Astrocyte of the spinal cord (primary cell): Measurements from ENCODE around the gene CCNJ.

Experiments used
- DNase-seq: peaks from one replicate; pipeline ENCODE4 v3.0.0; 2011; ENCODE audit warnings: low read depth, low spot score
- H3K4me3 ChIP-seq: 2 replicates; pipeline ENCODE4 v1.5.1; 2011; ENCODE audit warnings: low read depth, mild to moderate bottlenecking, low read length, moderate library complexity
- in situ Hi-C: cut with HindIII; loops from 2 replicates; pipeline ENCODE4 v1.10.0; 2017; ENCODE audit warnings: low sequenced_read_pairs
- TF ChIP-seq, protein P1 (sequence below): IDR thresholded peaks from 2 replicates; pipeline ENCODE4 v1.5.1; 2012; ENCODE audit warnings: low read depth, mild to moderate bottlenecking, low read length, inconsistent platforms

Gene CCNJ

DNA sequence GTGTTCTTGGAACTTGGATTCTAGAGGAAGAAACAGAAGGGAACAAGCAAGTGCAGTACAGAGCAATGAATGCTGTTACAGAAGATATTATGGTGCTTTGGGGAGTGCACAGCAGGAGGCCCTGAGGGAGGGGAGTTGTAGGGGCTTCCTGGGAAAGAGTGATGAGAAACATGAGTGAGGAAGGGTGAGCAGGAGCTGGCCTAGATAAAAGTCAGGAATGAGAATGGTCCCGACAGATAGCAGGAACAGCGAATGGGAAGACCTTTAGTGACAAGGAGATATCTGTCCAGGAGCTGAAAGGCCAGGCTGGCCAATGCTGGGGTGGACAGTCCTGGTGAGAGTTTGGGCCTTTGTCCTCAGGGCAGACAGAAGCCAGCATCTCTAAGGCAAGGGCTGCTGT is 20.6 kb upstream of the CCNJ start:
- no peak overlapping the region for H3K4me3 ChIP-seq
- in situ Hi-C loops = no loop called here
- DNase-seq = no peak
- TF ChIP-seq, protein P1, sequence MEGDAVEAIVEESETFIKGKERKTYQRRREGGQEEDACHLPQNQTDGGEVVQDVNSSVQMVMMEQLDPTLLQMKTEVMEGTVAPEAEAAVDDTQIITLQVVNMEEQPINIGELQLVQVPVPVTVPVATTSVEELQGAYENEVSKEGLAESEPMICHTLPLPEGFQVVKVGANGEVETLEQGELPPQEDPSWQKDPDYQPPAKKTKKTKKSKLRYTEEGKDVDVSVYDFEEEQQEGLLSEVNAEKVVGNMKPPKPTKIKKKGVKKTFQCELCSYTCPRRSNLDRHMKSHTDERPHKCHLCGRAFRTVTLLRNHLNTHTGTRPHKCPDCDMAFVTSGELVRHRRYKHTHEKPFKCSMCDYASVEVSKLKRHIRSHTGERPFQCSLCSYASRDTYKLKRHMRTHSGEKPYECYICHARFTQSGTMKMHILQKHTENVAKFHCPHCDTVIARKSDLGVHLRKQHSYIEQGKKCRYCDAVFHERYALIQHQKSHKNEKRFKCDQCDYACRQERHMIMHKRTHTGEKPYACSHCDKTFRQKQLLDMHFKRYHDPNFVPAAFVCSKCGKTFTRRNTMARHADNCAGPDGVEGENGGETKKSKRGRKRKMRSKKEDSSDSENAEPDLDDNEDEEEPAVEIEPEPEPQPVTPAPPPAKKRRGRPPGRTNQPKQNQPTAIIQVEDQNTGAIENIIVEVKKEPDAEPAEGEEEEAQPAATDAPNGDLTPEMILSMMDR = no peak

DNA sequence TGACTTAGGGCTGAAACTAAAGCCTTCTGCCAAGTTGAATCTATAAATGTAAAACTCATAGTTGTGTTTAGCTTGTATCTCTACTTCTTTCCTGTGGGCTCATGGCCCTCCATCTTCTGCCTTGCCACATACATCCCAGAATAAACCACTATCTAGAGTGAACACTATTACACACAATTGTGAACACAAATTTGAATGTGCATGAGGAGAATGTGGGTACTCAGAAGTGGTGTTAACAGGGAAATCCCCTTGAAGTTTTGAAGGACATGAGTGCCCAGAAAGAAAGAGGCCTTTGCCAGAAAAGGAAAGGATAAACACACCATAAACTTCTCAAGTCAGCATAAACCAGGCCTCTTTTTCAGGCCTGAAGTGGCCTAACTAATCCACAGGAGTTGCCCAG is 20.2 kb upstream of the CCNJ start:
- H3K4me3 ChIP-seq = no peak overlapping the region
- DNase-seq = no peak
- TF ChIP-seq, protein P1 = no peak
- in situ Hi-C loops = no loop called here

DNA sequence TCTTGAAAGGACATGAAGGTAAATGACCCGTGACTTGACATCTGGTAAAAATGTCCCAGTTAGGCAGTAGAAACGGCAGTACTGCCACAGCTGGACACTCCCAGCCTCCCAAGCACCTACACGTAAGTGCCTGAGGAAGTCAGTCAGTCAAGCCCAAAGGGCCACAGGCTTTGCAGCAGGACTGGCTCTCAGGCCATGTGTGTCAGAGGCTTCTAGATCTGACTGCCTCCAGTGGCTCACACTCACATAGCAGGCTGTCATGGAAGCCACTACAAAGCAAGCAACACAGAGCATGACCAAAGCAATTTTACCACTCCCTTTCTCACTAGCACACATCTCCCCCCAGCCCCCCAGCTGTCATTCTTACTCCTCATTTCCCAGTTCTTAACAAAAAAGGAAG is 17.8 kb upstream of the CCNJ start:
- in situ Hi-C loops = no loop called here
- TF ChIP-seq, protein P1 = peak; percentile 20
- DNase-seq = no peak
- H3K4me3 ChIP-seq = no peak overlapping the region

DNA sequence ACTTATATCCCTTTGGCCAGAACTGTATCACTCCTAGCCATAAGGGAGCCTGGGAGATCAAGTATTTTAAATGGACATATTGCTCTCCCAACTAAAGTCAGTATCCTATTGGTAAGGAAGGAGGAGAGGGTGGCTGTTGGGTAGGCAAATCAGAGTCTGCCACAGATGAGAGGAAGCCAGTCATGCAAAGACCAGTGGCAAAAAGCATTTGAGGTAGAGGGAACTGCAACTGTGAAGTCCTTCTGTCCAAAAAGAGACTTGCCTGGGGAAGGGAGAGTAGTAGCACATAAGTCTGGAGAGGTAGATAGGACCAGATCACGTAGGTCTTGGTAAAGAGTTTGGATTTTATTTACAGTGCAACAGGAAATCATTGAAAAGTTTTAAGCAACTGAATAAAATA is 8.8 kb upstream of the CCNJ start:
- DNase-seq = no peak
- H3K4me3 ChIP-seq = no peak overlapping the region
- TF ChIP-seq, protein P1 = no peak
- in situ Hi-C loops = no loop called here

DNA sequence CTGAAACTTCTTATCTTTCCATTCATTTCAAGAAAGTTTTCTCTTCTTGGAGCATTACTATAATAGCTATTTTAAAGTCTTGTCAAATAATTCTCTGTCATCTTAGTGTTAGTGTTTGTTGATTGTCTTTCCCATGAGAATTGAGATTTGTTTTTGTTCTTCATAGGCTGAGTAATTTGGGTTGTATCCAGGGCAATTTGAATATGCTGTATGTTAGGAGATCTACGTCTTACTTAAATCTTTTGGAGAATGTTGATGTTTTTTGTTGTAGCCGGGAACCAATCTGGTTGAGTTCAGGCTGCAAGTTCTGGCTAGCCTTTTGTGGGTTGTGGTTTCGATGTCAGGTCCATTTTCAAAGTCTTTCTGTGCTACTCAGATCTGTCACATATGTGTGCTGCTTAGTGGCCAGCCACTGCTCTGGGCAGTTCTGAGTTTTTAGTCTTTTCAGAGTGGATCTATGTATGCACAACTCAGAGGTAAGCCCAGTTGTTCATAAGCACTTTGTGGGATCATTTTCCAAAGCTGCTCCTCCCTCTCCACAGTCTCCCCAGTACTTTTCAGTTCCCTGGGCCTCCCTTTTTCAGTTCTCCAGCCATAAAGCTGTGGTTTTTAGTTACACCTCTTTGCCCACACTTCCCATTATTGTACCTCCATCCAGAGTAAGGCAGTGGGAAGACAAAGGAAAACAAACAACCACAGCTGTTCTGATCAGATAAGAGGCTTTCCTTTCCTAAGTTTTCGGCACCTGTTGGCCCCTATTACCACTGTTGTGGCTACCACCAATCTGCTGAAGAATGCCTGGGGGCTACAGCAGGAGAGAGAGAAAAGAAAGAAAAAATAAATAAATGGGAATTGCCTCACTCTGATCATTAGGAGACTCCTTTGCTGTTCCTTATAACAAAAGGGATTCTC is 4.7 kb upstream of the CCNJ start:
- no peak overlapping the region for H3K4me3 ChIP-seq
- in situ Hi-C loops = no loop called here
- TF ChIP-seq, protein P1 = no peak
- DNase-seq = no peak

DNA sequence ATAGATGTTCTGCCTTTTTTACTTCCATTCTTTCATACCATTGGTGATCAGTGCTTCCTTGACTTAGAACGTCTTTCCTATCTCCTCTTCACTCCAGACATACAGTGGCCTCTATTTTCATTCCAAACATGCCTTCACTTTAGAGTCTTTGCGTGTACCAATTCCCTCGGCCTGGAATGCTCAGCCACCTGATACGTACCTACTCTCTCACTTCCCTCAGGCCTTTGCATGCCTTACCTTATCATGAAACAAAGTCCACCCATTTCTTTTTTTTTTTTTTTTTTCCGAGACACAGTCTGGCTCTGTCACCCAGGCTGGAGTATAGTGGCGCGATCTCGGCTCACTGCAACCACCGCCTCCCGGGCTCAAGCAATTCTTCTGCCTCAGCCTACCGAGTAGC is 2.2 kb upstream of the CCNJ start:
- no peak for DNase-seq
- H3K4me3 ChIP-seq = no peak overlapping the region
- in situ Hi-C loops = no loop called here
- TF ChIP-seq, protein P1 = no peak
